Nephron progenitor cell (in vitro differentiated cells): Measurements from ENCODE around the gene FASTKD2.

Source experiments
- DNase-seq: peaks from one replicate; pipeline ENCODE4 v3.0.0; 2021
- H3K27ac Mint-ChIP-seq: 2 replicates; pipeline ENCODE4 v1.8.0; 2021; ENCODE audit warnings: mild to moderate bottlenecking, moderate library complexity, mixed read lengths
- H3K27me3 Mint-ChIP-seq: 2 replicates; pipeline ENCODE4 v1.8.0; 2021; ENCODE audit warnings: mild to moderate bottlenecking, low read depth, mixed read lengths; ENCODE audit not compliant: poor library complexity
- H3K36me3 Mint-ChIP-seq: 2 replicates; pipeline ENCODE4 v1.8.0; 2021; ENCODE audit warnings: low read depth, mixed read lengths
- H3K4me1 Mint-ChIP-seq: 2 replicates; pipeline ENCODE4 v1.8.0; 2021; ENCODE audit warnings: mixed read lengths
- H3K4me3 Mint-ChIP-seq: 2 replicates; pipeline ENCODE4 v1.8.0; 2021; ENCODE audit warnings: mild to moderate bottlenecking, moderate library complexity, mixed read lengths
- H3K9me3 Mint-ChIP-seq: 2 replicates; pipeline ENCODE4 v1.8.0; 2021; ENCODE audit warnings: mild to moderate bottlenecking, moderate library complexity, mixed read lengths
- TF ChIP-seq, protein P1 (sequence below): fragments of 200-600 bp; sonication (generic); IDR thresholded peaks from 2 replicates; pipeline ENCODE4 v1.5.0; 2021; ENCODE audit warnings: antibody characterized with exemption

FASTKD2 gene

DNA sequence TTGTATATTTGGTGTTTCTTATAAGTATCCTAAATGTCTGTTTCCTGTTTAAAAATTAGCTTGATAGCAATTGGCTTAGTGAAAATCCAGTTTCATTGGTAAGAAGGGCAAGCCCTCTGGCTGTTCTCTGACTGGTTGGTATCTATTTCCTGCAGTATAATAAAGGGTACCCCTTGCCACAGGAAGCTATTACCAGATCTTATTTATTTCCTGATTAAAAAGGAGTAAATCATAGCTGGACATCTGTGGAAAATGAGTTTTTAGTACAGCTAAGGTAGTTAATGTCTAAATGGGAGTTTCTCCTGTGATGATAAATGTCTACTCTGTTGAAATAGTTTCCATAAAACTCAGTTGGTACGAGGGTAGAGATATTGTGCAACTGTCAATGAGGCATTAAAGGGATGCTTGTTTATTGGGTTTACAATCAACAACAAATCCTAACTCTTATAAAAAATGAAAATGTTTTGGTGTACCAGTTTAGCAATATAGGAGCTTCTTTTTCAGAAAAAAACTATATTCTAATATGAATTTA, 58.7 kb downstream of the FASTKD2 start:
- H3K4me1 Mint-ChIP-seq: peaks cover 6% of the 10 kb centered on the region
- H3K27ac Mint-ChIP-seq: no peak overlapping the region

DNA sequence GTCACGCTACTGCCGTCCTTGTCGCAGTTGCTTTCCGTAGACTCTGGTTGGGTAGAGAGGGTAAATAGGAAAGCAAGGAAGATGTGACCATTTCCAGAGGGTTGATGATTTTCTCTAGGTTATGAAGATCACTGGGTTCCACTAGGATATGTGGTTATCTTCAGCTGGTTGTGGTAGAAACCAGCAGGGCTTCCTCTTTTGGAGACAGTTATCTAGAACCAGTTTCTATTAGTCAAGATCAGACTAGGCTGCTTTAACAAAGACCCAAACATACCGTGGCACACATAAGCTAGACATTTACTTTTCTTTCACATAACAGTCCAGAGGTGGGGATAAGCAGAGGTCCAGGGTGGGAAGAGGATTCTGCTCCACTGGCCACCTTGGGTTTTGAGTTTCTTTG, 59.6 kb downstream of the FASTKD2 start:
- no peak for DNase-seq
- TF ChIP-seq, protein P1, sequence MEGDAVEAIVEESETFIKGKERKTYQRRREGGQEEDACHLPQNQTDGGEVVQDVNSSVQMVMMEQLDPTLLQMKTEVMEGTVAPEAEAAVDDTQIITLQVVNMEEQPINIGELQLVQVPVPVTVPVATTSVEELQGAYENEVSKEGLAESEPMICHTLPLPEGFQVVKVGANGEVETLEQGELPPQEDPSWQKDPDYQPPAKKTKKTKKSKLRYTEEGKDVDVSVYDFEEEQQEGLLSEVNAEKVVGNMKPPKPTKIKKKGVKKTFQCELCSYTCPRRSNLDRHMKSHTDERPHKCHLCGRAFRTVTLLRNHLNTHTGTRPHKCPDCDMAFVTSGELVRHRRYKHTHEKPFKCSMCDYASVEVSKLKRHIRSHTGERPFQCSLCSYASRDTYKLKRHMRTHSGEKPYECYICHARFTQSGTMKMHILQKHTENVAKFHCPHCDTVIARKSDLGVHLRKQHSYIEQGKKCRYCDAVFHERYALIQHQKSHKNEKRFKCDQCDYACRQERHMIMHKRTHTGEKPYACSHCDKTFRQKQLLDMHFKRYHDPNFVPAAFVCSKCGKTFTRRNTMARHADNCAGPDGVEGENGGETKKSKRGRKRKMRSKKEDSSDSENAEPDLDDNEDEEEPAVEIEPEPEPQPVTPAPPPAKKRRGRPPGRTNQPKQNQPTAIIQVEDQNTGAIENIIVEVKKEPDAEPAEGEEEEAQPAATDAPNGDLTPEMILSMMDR: no peak
- H3K9me3 Mint-ChIP-seq: no peaks in the 10 kb centered on the region
- no peaks in the 10 kb centered on the region for H3K27me3 Mint-ChIP-seq
- H3K4me1 Mint-ChIP-seq: peaks cover 6% of the 10 kb centered on the region
- no peaks in the 10 kb centered on the region for H3K36me3 Mint-ChIP-seq
- no peak overlapping the region for H3K27ac Mint-ChIP-seq
- H3K4me3 Mint-ChIP-seq: no peak overlapping the region

More for the DNA sequence above, 58.7 kb downstream of the FASTKD2 start:
- no peak for DNase-seq
- TF ChIP-seq, protein P1: no peak
- Mint-ChIP-seq H3K36me3 (no peaks in the 10 kb centered on the region), H3K9me3 (no peaks in the 10 kb centered on the region), H3K27me3 (no peaks in the 10 kb centered on the region), H3K4me3 (no peak overlapping the region)

DNA sequence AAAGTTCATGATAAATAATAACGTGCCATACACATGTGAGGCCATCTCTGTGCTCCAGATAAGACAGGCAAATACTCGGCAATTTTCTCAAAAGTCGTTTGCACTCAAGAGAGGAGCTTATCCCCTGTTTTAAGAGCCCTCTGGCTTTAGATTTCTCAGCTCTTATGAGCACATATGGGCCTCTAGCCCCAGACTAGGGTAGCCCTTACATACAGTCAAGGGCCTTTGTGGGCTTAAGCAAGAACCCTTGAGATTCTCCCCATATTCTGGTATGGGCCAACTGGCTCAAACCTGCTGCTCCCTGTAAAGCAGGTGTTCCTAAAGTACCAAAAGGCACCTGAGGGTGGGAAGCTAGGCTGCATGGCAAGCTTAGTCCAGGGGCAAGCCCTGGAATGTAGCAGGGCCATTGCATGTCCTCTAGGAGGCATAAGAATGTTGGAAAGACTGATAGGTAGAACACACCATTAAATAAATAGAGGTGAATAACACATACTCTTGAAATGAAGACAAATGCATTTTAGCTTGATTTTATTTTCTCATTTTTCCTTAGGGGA, 66.1 kb downstream of the FASTKD2 start:
- Mint-ChIP-seq H3K4me3 (no peak overlapping the region), H3K36me3 (peaks cover 12% of the 10 kb centered on the region), H3K27me3 (no peaks in the 10 kb centered on the region), H3K4me1 (no peaks in the 10 kb centered on the region), H3K27ac (no peak overlapping the region), H3K9me3 (peaks cover 16% of the 10 kb centered on the region)
- no peak for DNase-seq
- TF ChIP-seq, protein P1: no peak

DNA sequence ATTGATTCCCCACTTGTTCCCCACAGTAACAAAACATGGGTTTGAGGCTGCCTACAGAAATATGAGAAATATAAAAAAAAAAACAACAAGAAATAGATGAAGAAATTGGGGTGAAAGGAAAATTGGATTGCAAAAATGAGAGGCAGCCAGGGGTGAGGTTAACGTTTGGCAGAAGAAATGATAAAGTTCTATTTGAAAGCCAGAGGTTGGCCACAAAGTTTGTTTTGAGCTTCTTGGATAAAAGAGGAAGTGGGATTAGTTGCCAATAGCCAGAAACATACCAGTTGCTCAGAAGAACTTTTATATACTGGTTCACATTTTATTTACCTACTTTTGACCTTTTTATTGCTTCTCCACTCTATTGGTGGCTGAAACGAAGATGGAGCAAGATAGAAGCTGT, 67.5 kb downstream of the FASTKD2 start:
- Mint-ChIP-seq H3K27me3 (no peaks in the 10 kb centered on the region), H3K36me3 (peaks cover 12% of the 10 kb centered on the region), H3K9me3 (peaks cover 16% of the 10 kb centered on the region), H3K4me3 (no peak overlapping the region), H3K27ac (peak overlapping the region; percentile 3), H3K4me1 (no peaks in the 10 kb centered on the region)
- TF ChIP-seq, protein P1: no peak
- no peak for DNase-seq

DNA sequence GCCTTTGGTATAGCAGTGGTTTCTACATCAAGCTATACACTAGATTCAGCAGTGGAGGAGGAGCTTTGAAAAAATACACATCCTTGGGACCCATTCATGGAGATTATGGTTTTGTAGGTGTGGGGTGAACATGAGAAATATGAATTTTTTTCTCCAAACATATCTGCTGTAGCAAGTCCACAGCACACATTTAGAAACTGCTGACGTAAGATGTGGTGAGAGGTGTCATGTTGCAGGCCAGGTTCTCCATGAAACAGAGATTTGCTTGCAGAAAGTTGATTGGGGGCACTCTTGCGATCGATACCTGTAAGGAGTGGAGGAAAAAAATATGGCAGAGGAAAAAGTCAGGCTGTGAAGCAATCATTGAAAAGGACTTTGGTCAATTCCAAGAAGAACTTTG, 67.9 kb downstream of the FASTKD2 start:
- peaks cover 12% of the 10 kb centered on the region for H3K36me3 Mint-ChIP-seq

More for the DNA sequence above, 67.9 kb downstream of the FASTKD2 start:
- Mint-ChIP-seq H3K27me3 (no peaks in the 10 kb centered on the region), H3K9me3 (peaks cover 16% of the 10 kb centered on the region), H3K4me1 (no peaks in the 10 kb centered on the region), H3K27ac (no peak overlapping the region), H3K4me3 (no peak overlapping the region)
- no peak for DNase-seq
- TF ChIP-seq, protein P1: no peak
